Motor neuron (in vitro differentiated cells): Measurements from ENCODE around the gene CRYBB2. TPM values are rescaled to one million over a fixed set of nuclear protein-coding genes. Genes with fewer than 3 reads are reported as not detected.
"Not testable (repeated sequence)": the region's sequence is repeated elsewhere in the genome, so short reads cannot be mapped to it uniquely, and the experiment has no call there.

ENCODE experiments used
- ATAC-seq, 8 experiments: fragments of 200-7000 bp; cut with Tn5 transposase; replicated peaks in 6 of 8; 2 replicates each; pipeline ENCODE4 v1.8.0; 2021; ENCODE audit warnings: mild to moderate bottlenecking in 8 of 8, moderate library complexity in 8 of 8
- H3K27ac ChIP-seq, 2 donors: fragments of 250-450 bp; sonication (Bioruptor Pico); 2 replicates each; pipeline ENCODE4 v1.9.0; 2021; ENCODE audit warnings: antibody characterized with exemption in 2 of 2, mild to moderate bottlenecking in 2 of 2, moderate library complexity in 1 of 2
- H3K4me1 ChIP-seq, 2 donors: fragments of 250-450 bp; sonication (Bioruptor Pico); replicated peaks in 1 of 2; 2 replicates each; pipeline ENCODE4 v1.6.1; 2021; ENCODE audit warnings: antibody characterized with exemption in 2 of 2, mild to moderate bottlenecking in 2 of 2, moderate library complexity in 1 of 2
- H3K4me3 ChIP-seq, 5 donors: fragments of 250-450 bp; sonication (Bioruptor Pico); 2 replicates each; pipeline ENCODE4 v1.9.0; 2021; ENCODE audit warnings: antibody characterized with exemption in 5 of 5, mild to moderate bottlenecking in 5 of 5, moderate library complexity in 4 of 5
- WGBS, 10 experiments: fragments of 450-650 bp; shearing (Covaris generic); methylation state at CpG; one replicate each; pipeline ENCODE4 v1.0.0; 2022; 5-methylcytosine and 5-hydroxymethylcytosine counted together
- in situ Hi-C, 9 experiments: fragments of 400-800 bp; cut with MboI; loops; one replicate each; pipeline ENCODE4 v1.15.0; 2021; ENCODE audit warnings: low sequenced_read_pairs in 9 of 9, low pct_unique_long_range_greater_than_20kb in 2 of 9; ENCODE audit not compliant: unreplicated experiment in 9 of 9
- total RNA-seq, 8 experiments: library from RNA; unstranded; fragments of 300-600 nt; gene quantifications; 2 replicates each; pipeline versions ENCODE4 v1.2.3 to v1.2.4, GENCODE V29; 2022

CRYBB2 gene
- total RNA-seq, 8 experiments from 2014 or later = 0.29 to 0.64 (median 0.33) TPM; not detected in 5

DNA sequence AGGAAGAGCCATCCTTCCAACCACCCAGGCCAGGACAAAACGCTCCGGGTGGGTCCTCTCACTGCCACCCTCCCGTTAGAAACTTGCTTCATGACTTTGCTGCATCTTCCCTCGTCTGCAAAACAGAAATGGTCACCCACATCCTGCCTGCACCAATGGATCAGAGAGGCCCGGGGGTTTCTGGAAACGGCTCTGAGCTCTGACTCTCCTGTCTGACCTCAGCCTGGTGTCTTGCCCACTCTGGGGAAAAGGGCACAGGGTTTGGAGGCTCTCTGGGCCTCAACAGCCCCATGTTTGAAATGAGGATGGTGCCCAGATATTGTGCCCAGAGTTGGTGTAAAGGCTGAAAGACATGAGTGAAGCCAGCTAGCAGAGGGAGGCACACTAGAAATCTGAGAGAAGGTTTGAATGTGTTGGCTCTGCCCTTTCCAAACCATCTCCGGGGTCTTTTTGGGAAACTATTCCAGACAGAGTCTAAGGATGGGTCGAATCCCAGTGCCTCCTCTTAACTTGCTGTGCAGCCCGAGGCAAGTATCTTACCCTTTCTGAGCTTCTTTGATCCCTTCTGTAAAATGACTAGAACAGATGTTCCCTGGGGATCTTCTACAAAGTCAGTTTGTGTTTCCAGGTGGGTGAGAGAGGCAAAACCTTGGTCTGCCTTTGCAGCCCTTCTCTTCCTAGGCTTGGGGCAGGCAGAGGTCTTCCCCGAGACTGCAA, 17.7 kb upstream of the CRYBB2 start:
- 0 to 100% (median 60%) methylated on average over 1 to 6 of the region's 10 CpGs; no CpG with 5 or more reads in 3 of the 10 experiments for WGBS, 10 experiments
- Histone ChIP-seq H3K4me3 (no peak overlapping the region), H3K27ac (no peak overlapping the region), H3K4me1 (peaks cover 3 to 6% of the 10 kb centered on the region in 2 donors)
- ATAC-seq = no peak
- in situ Hi-C loops = loop anchor here in 2 of 9 experiments (25.0 kb wide), 1 partner anchor 561 kb away; no protein-coding TSS in a partner anchor

DNA sequence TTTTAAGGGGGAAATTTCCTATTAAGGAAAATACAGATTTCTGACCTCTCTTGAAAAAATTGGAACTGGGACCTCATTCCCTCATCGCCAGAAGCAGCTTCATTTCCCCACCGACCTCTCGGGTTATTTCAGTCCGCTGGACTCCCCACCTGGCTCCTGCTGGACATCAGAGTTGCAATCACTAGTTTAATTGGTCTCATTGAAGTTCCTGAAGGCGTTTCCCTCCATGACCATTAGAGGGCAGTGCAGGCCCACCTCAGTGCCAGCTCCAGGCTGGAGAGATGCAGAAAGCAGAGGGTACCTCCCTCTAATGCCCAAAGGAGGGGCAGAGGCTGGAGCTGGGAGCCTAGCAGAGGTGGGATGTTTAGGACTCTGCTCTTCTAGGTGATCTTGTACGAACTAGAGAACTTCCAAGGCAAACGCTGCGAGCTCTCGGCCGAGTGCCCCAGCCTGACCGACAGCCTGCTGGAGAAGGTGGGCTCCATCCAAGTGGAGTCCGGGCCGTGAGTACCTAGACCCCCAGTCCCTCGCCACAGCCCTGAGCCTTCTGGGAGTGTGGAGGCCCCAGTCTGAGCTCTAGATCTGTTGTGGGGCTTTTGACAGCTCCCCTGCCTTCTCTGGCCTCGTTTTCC, 17.0 kb upstream of the CRYBB2 start:
- in situ Hi-C loops = loop anchor here in 2 of 9 experiments (25.0 kb wide), 1 partner anchor 560 kb away; no protein-coding TSS in a partner anchor
- H3K4me1 ChIP-seq = peaks cover 3% of the 10 kb centered on the region in 2 donors
- WGBS, 10 experiments = 0 to 100% (median 32%) methylated on average over 1 to 5 of the region's 15 CpGs; no CpG with 5 or more reads in 4 of the 10 experiments
- H3K4me3 ChIP-seq = no peak overlapping the region
- no peak overlapping the region for H3K27ac ChIP-seq
- peak; percentile 60 to 91 (median 74) for ATAC-seq

- no peak overlapping the region for H3K27ac ChIP-seq
- no peak overlapping the region for H3K4me3 ChIP-seq
- H3K4me1 ChIP-seq = peaks cover 0 to 3% of the 10 kb centered on the region in 2 donors
- WGBS, 10 experiments = 58 to 100% (median 86%) methylated on average over 2 to 4 of the region's 4 CpGs; no CpG with 5 or more reads in 3 of the 10 experiments
- in situ Hi-C loops = loop anchor here in 2 of 9 experiments (25.0 kb wide), 1 partner anchor 559 kb away; no protein-coding TSS in a partner anchor
- ATAC-seq = no peak
These were observed 16.4 kb upstream of the CRYBB2 start for GRCh38 chr22:25203082-25203481.

DNA sequence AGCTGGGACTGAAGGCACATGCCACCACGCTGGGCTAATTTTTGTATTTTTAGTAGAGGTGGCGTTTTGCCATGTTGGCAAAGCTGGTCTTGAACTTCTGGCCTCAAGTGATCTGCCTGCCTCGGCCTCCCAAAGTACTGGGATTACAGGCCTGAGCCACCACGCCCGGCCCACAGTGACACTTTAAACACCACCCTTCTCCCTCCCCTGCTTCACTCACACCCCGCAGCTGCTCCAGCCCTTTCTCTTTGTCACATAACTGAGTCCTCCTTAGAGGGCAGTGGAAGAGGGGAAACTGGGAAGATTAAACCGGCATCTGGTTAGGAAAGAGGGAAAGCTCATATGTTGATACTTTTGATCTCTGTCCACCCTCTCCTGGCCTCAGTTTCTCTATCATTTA, 14.9 kb upstream of the CRYBB2 start:
- ATAC-seq = peak in 2 of 8 experiments; percentile 43 to 51

GRCh38 chr22:25205847-25206246, 13.6 kb upstream of the CRYBB2 start:
- WGBS, 10 experiments = 0 to 20% methylated on average over 1 of the region's 1 CpG; no CpG with 5 or more reads in 8 of the 10 experiments
- Histone ChIP-seq H3K27ac (no peak overlapping the region), H3K4me3 (no peak overlapping the region), H3K4me1 (no peaks in the 10 kb centered on the region)
- no peak for ATAC-seq
- in situ Hi-C loops = loop anchor here in 2 of 9 experiments (25.0 kb wide), 1 partner anchor 556 kb away; no protein-coding TSS in a partner anchor

More for the DNA sequence above, 14.9 kb upstream of the CRYBB2 start:
- not testable (repeated sequence) for H3K27ac ChIP-seq, H3K4me3 ChIP-seq, H3K4me1 ChIP-seq
- 35 to 100% (median 76%) methylated on average over 1 to 7 of the region's 7 CpGs for WGBS, 10 experiments
- in situ Hi-C loops = loop anchor here in 2 of 9 experiments (25.0 kb wide), 1 partner anchor 558 kb away; no protein-coding TSS in a partner anchor

DNA sequence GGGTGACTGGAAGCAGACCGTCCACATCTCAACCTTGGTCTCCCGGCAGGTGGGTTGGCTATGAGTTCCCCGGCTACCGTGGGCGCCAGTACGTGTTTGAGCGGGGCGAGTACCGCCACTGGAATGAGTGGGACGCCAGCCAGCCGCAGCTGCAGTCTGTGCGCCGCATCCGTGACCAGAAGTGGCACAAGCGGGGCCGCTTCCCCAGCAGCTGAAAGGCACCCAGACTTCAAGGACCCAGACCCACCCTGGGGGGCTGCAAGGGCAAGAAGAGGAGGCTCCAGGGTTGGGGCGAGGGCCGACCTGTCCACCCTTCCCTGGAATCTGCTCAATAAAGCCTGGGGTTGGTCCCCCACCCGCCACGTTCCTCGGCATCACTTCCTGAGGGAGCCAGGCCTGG, 12.4 kb upstream of the CRYBB2 start:
- no peak overlapping the region for H3K4me3 ChIP-seq
- H3K27ac ChIP-seq = no peak overlapping the region
- H3K4me1 ChIP-seq = no peaks in the 10 kb centered on the region
- in situ Hi-C loops = loop anchor here in 2 of 9 experiments (25.0 kb wide), 1 partner anchor 555 kb away; no protein-coding TSS in a partner anchor
- ATAC-seq = no peak
- WGBS, 10 experiments = 35 to 100% (median 80%) methylated on average over 1 to 12 of the region's 21 CpGs; no CpG with 5 or more reads in 5 of the 10 experiments

DNA sequence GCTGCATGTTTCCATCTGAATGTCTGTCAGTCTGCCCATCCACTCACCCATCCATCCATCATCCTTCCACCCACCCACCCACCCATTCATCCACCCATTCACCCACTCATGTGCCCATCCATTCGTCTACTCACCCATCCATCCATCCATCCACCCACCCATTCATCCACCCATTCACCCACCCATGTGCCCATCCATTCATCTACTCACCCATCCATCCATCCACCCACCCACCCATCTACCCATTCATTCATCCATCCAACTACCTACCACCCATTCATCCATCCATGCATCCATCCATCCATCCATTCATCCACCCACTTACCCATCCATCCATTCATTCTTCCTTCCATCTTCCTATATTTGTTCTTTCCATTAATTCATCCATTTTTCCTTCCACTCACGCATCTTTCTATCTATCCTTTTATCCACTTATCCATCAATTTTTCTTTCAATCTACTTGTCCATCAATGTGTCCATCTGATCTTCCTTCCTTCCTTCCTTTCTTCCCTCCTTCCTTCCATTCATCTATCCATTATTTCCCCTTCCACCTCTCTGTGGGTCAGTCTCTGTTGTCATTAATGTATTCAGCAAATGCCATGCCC, 11.8 kb upstream of the CRYBB2 start:
- Histone ChIP-seq H3K4me1 (no peaks in the 10 kb centered on the region), H3K27ac (no peak overlapping the region), H3K4me3 (no peak overlapping the region)
- 20 to 100% (median 100%) methylated on average over 1 of the region's 2 CpGs; no CpG with 5 or more reads in 6 of the 10 experiments for WGBS, 10 experiments
- in situ Hi-C loops = loop anchor here in 2 of 9 experiments (25.0 kb wide), 1 partner anchor 555 kb away; no protein-coding TSS in a partner anchor
- ATAC-seq = no peak

DNA sequence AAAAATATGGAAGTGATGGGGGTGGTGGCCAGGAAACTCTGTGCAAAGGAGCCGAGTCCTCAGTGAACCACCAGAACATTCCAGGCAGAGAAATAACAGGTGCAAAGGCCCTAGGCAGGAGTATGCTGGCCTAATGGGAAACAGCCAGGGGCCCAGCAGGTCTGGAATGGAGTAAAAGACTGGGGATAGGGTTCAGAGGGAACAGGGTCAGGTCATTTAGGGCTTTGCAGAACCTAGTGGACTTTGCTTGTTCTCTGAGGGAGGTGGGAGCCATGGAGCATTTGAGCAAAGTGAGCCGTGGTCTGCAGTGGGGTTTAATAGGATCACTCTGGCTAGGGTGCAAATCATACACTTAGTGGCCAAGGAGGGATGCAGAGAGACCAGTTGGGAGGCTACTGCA, 11.1 kb upstream of the CRYBB2 start:
- H3K4me1 ChIP-seq = no peaks in the 10 kb centered on the region
- in situ Hi-C loops = loop anchor here in 2 of 9 experiments (25.0 kb wide), 1 partner anchor 554 kb away; no protein-coding TSS in a partner anchor
- H3K27ac ChIP-seq = no peak overlapping the region
- WGBS, 10 experiments = 33 to 100% (median 85%) methylated on average over 1 to 2 of the region's 2 CpGs; no CpG with 5 or more reads in 6 of the 10 experiments
- ATAC-seq = no peak
- H3K4me3 ChIP-seq = no peak overlapping the region

GRCh38 chr22:25208743-25209505, 10.5 kb upstream of the CRYBB2 start:
- no peak overlapping the region for H3K4me3 ChIP-seq
- no peak for ATAC-seq
- 79 to 100% (median 84%) methylated on average over 1 to 5 of the region's 17 CpGs; no CpG with 5 or more reads in 4 of the 10 experiments for WGBS, 10 experiments
- in situ Hi-C loops = loop anchor here in 2 of 9 experiments (25.0 kb wide), 1 partner anchor 553 kb away; no protein-coding TSS in a partner anchor
- no peak overlapping the region for H3K27ac ChIP-seq
- no peaks in the 10 kb centered on the region for H3K4me1 ChIP-seq

DNA sequence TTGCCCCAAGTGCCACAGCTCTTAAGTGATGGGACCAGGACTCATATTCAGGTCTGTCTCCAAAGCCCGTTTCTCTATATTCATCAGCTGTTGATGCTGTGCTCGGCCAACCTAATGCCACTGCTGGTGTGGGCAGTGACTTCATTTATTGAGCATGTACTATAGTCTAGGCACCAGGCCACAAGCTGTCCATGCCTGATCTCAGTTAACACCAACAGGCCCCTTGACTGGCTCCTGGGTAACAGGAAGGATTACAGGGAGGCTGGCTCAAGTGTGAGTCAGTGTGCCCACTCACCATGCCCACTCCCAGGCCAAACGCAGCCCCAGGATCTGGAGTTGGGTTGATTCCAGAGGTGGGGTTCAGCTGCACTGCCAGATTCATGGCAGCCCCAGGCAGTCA, 8.6 kb upstream of the CRYBB2 start:
- Histone ChIP-seq H3K27ac (no peak overlapping the region), H3K4me1 (no peaks in the 10 kb centered on the region), H3K4me3 (no peak overlapping the region)
- 0 to 100% (median 83%) methylated on average over 1 to 2 of the region's 3 CpGs; no CpG with 5 or more reads in 7 of the 10 experiments for WGBS, 10 experiments
- in situ Hi-C loops = loop anchor here in 2 of 9 experiments (25.0 kb wide), 1 partner anchor 552 kb away; no protein-coding TSS in a partner anchor
- peak in 2 of 8 experiments; percentile 25 to 52 for ATAC-seq

DNA sequence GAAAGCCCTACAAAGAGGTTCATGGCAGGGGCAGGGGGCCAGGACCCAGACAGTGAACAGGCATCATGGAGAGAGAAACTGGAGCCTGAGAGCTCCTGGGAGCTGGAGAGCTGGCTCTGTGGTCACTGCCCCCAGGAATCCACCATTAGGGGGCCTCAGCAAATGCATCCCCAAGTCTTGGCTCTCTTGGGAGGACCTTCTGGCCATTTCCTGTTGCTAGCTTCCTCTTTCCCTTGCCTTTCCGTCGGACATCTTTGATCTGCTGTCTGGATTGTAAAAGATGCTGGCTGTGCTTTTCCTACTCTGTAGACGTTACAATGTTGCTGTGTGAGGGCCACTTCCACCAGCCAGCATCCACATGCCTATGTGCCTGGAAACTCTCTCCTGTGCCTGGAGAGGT, 7.1 kb upstream of the CRYBB2 start:
- H3K4me3 ChIP-seq = no peak overlapping the region
- no peaks in the 10 kb centered on the region for H3K4me1 ChIP-seq
- in situ Hi-C loops = loop anchor here in 2 of 9 experiments (25.0 kb wide), 1 partner anchor 550 kb away; no protein-coding TSS in a partner anchor
- 50 to 88% (median 80%) methylated on average over 2 of the region's 3 CpGs; no CpG with 5 or more reads in 7 of the 10 experiments for WGBS, 10 experiments
- ATAC-seq = no peak
- H3K27ac ChIP-seq = no peak overlapping the region

DNA sequence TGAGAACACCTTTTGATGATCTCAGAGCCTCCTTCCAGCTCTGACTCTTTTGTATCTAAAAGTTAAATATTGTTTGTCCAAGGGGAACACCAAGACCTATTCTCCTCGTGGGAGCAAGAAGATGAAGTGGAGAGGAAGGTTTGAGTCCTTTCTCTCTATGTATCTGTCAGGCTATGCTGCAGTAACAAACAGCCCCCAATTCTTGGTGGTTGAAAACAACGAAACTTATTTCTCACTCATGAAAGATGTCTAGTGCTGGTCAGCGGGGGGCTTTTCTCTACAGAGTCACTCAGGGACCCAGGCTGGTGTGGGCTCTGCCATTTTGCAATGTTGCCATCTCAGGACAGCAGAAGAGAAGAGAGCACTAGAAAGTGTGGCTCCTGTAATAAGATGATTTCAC, 6.2 kb upstream of the CRYBB2 start:
- in situ Hi-C loops = loop anchor here in 2 of 9 experiments (25.0 kb wide), 1 partner anchor 549 kb away; no protein-coding TSS in a partner anchor
- H3K4me3 ChIP-seq = no peak overlapping the region
- WGBS, 10 experiments = 0 to 80% (median 42%) methylated on average over 1 to 3 of the region's 3 CpGs; no CpG with 5 or more reads in 2 of the 10 experiments
- no peak for ATAC-seq
- no peaks in the 10 kb centered on the region for H3K4me1 ChIP-seq
- no peak overlapping the region for H3K27ac ChIP-seq
